Loucy (cell line): ENCODE data around the gene MRTFB.
"Not testable (repeated sequence)": the region's sequence is repeated elsewhere in the genome, so short reads cannot be mapped to it uniquely, and the experiment has no call there.

Experiments
- H2AFZ ChIP-seq: fragments of 200-600 bp; sonication (generic); 2 replicates; pipeline ENCODE4 v1.6.0; 2016; ENCODE audit warnings: antibody characterized with exemption, mild to moderate bottlenecking, low read length, moderate library complexity
- H3F3A ChIP-seq: fragments of 200-600 bp; 2 replicates; pipeline ENCODE4 v1.6.0; 2016; ENCODE audit warnings: antibody characterized with exemption, low read depth, mild to moderate bottlenecking
- H3K27me3 ChIP-seq: fragments of 200-600 bp; sonication (generic); 2 replicates; pipeline ENCODE4 v1.6.1; 2014; ENCODE audit warnings: low read length, mild to moderate bottlenecking; ENCODE audit not compliant: insufficient read depth, poor library complexity, severe bottlenecking
- H3K36me3 ChIP-seq: fragments of 200-600 bp; sonication (generic); 2 replicates; pipeline ENCODE4 v1.6.1; 2016; ENCODE audit warnings: low read length; ENCODE audit not compliant: insufficient read depth
- H3K4me1 ChIP-seq: fragments of 200-600 bp; sonication (generic); 2 replicates; pipeline ENCODE4 v1.5.1; 2014; ENCODE audit warnings: low read length, mild to moderate bottlenecking; ENCODE audit not compliant: insufficient read depth, poor library complexity, severe bottlenecking
- H3K4me2 ChIP-seq: fragments of 200-600 bp; sonication (generic); 2 replicates; pipeline ENCODE4 v1.6.0; 2014; ENCODE audit warnings: antibody characterized with exemption, low read length, low read depth, mild to moderate bottlenecking; ENCODE audit not compliant: poor library complexity, severe bottlenecking
- H3K4me3 ChIP-seq: fragments of 200-600 bp; sonication (generic); 2 replicates; pipeline ENCODE4 v1.5.1; 2014; ENCODE audit warnings: low read length, mild to moderate bottlenecking, mixed read lengths; ENCODE audit not compliant: poor library complexity, severe bottlenecking
- H3K79me2 ChIP-seq: fragments of 200-600 bp; sonication (generic); 2 replicates; pipeline ENCODE4 v1.6.1; 2014; ENCODE audit warnings: low read length; ENCODE audit not compliant: insufficient read depth
- H3K9ac ChIP-seq: fragments of 200-600 bp; sonication (generic); 2 replicates; pipeline ENCODE4 v1.6.0; 2014; ENCODE audit warnings: mild to moderate bottlenecking, low read depth, low read length, moderate library complexity; ENCODE audit not compliant: poor library complexity, severe bottlenecking
- H3K9me2 ChIP-seq: fragments of 200-600 bp; sonication (generic); replicated peaks from 2 replicates; pipeline ENCODE4 v1.6.1; 2016; ENCODE audit warnings: low read depth, low read length, mixed read lengths
- H3K9me3 ChIP-seq: fragments of 200-600 bp; sonication (generic); 2 replicates; pipeline ENCODE4 v1.6.1; 2014; ENCODE audit warnings: mild to moderate bottlenecking, antibody characterized with exemption, low read length, low read depth; ENCODE audit not compliant: insufficient read depth
- H4K20me1 ChIP-seq: fragments of 200-600 bp; sonication (generic); 2 replicates; pipeline ENCODE4 v1.6.0; 2014; ENCODE audit warnings: antibody characterized with exemption, low read length, mild to moderate bottlenecking; ENCODE audit not compliant: insufficient read depth, poor library complexity, severe bottlenecking
- EZH2phosphoT487 ChIP-seq: fragments of 200-600 bp; IDR thresholded peaks from 2 replicates; pipeline ENCODE4 v1.6.1; 2018; ENCODE audit warnings: antibody characterized with exemption, mild to moderate bottlenecking, moderate library complexity, borderline replicate concordance
- TF ChIP-seq, protein P1 (sequence below): fragments of 200-600 bp; sonication (generic); conservative IDR thresholded peaks from 2 replicates; pipeline ENCODE4 v1.5.1; 2014; ENCODE audit warnings: mild to moderate bottlenecking, antibody characterized with exemption, low read length

Gene MRTFB

GRCh38 chr16:14120335-14120734 lies 49.2 kb downstream of the MRTFB start:
- Histone ChIP-seq H3K9me2 (no peaks in the 10 kb centered on the region), H3F3A (no peaks in the 10 kb centered on the region), H3K27me3 (no peaks in the 10 kb centered on the region), H3K36me3 (no peaks in the 10 kb centered on the region), H4K20me1 (no peaks in the 10 kb centered on the region), H3K79me2 (peaks cover 4% of the 10 kb centered on the region; the same call in 1 of the 2 replicates), H2AFZ (no peak overlapping the region), H3K9ac (no peak overlapping the region), H3K4me2 (no peak overlapping the region), H3K4me3 (no peak overlapping the region), H3K9me3 (no peaks in the 10 kb centered on the region), H3K4me1 (no peaks in the 10 kb centered on the region)
- TF ChIP-seq, protein P1, sequence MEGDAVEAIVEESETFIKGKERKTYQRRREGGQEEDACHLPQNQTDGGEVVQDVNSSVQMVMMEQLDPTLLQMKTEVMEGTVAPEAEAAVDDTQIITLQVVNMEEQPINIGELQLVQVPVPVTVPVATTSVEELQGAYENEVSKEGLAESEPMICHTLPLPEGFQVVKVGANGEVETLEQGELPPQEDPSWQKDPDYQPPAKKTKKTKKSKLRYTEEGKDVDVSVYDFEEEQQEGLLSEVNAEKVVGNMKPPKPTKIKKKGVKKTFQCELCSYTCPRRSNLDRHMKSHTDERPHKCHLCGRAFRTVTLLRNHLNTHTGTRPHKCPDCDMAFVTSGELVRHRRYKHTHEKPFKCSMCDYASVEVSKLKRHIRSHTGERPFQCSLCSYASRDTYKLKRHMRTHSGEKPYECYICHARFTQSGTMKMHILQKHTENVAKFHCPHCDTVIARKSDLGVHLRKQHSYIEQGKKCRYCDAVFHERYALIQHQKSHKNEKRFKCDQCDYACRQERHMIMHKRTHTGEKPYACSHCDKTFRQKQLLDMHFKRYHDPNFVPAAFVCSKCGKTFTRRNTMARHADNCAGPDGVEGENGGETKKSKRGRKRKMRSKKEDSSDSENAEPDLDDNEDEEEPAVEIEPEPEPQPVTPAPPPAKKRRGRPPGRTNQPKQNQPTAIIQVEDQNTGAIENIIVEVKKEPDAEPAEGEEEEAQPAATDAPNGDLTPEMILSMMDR = no peak
- TF ChIP-seq EZH2phosphoT487 = no peak

- no peak for TF ChIP-seq EZH2phosphoT487
- TF ChIP-seq, protein P1 = no peak
- peaks cover 5% of the 10 kb centered on the region; the same call in 1 of the 2 replicates for H3K79me2 ChIP-seq
- H3K9me2 ChIP-seq = no peaks in the 10 kb centered on the region
- H3K27me3 ChIP-seq = no peaks in the 10 kb centered on the region
- H3K4me3 ChIP-seq = no peak overlapping the region
- H3K9ac ChIP-seq = no peak overlapping the region
- H4K20me1 ChIP-seq = no peaks in the 10 kb centered on the region
- no peak overlapping the region for H3K4me2 ChIP-seq
- no peaks in the 10 kb centered on the region for H3K36me3 ChIP-seq
- no peaks in the 10 kb centered on the region for H3K9me3 ChIP-seq
- H2AFZ ChIP-seq = no peak overlapping the region
- no peaks in the 10 kb centered on the region for H3K4me1 ChIP-seq
- H3F3A ChIP-seq = no peaks in the 10 kb centered on the region
These were observed 50.0 kb downstream of the MRTFB start for GRCh38 chr16:14121142-14121541.

GRCh38 chr16:14121872-14122271 lies 50.8 kb downstream of the MRTFB start:
- Histone ChIP-seq H3K9me3 (no peaks in the 10 kb centered on the region), H3K4me2 (no peak overlapping the region), H3K27me3 (no peaks in the 10 kb centered on the region), H3K9ac (no peak overlapping the region), H3K4me1 (no peaks in the 10 kb centered on the region), H3F3A (no peaks in the 10 kb centered on the region), H3K36me3 (no peaks in the 10 kb centered on the region), H3K4me3 (no peak overlapping the region), H2AFZ (no peak overlapping the region), H4K20me1 (no peaks in the 10 kb centered on the region), H3K9me2 (no peaks in the 10 kb centered on the region), H3K79me2 (peaks cover 5% of the 10 kb centered on the region; the same call in 1 of the 2 replicates)
- TF ChIP-seq EZH2phosphoT487 = no peak
- TF ChIP-seq, protein P1 = no peak

DNA sequence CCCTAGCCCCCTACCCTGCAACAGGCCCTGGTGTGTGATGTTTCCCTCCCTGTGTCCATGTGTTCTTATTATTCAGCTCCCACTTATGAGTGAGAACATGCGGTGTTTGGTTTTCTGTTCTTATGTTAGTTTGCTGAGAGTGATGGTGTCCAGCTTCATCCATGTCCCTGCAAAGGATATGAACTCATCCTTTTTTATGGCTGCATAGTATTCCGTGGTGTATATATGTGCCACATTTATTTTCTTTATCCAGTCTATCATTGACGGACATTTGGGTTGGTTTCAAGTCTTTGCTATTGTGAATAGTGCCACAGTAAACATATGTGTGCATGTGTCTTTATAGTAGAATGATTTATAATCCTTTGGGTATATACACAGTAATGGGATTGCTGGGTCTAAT lies 51.3 kb downstream of the MRTFB start:
- H3K9me3 ChIP-seq, H2AFZ ChIP-seq, H3K79me2 ChIP-seq, H3K4me3 ChIP-seq, H3K9ac ChIP-seq, H3K9me2 ChIP-seq, H3K36me3 ChIP-seq, H3K27me3 ChIP-seq, H3K4me1 ChIP-seq, H3F3A ChIP-seq, H3K4me2 ChIP-seq, H4K20me1 ChIP-seq: not testable (repeated sequence)
